GM19467 (cell line): Measurements from ENCODE around the gene BCAS4.

ENCODE experiments used
- ATAC-seq: cut with Tn5 transposase; IDR thresholded peaks from one replicate; pipeline ENCODE4 v1.9.1; 2021; ENCODE audit warnings: mild to moderate bottlenecking, moderate library complexity; ENCODE audit not compliant: unreplicated experiment

BCAS4 gene

DNA sequence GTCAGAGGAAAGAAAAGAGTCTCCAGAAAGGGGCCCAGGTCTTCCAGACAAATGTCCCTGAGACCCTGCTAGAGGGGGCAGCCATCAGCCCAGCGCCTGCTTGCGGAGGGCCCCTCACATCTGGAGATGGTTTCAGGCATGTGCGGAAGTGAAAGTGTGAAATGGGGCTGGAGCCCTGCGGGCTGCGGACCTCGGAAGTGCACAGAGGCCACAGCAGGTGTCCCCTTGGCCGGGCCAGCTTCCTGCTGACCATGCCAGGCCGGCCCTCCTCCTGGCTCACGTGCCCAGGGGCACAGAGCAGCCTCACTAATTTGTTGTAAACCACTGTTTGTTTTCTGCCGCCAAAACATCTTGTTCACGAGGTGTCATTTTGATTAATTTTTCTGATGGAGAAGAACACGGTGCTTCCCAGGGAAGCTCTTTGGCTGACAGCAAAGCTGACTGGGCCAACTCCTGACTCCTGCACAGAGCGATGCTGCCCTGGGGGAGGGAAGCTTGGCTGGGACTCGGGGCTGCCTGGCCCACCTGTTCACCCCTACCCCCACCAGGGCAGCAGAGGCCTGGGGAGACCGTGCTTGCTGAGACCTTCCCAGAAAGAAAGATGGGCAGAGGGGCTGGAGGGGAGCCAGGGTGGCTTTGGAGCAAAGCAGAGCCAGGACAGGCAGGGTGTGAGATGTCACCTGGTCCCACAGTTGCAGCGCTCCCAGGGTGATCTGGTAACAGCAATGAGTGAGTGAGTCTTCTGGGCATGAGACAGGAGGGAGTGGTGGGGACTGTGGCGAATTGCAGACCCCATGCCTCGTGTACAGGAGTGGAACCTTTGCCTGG lies 54.2 kb downstream of the BCAS4 start:
- ATAC-seq, result no peak

- ATAC-seq, result no peak
Measured at GRCh38 chr20:50850721-50851286, 55.9 kb downstream of the BCAS4 start.

GRCh38 chr20:50852085-50852484 lies 57.2 kb downstream of the BCAS4 start:
- no peak for ATAC-seq

DNA sequence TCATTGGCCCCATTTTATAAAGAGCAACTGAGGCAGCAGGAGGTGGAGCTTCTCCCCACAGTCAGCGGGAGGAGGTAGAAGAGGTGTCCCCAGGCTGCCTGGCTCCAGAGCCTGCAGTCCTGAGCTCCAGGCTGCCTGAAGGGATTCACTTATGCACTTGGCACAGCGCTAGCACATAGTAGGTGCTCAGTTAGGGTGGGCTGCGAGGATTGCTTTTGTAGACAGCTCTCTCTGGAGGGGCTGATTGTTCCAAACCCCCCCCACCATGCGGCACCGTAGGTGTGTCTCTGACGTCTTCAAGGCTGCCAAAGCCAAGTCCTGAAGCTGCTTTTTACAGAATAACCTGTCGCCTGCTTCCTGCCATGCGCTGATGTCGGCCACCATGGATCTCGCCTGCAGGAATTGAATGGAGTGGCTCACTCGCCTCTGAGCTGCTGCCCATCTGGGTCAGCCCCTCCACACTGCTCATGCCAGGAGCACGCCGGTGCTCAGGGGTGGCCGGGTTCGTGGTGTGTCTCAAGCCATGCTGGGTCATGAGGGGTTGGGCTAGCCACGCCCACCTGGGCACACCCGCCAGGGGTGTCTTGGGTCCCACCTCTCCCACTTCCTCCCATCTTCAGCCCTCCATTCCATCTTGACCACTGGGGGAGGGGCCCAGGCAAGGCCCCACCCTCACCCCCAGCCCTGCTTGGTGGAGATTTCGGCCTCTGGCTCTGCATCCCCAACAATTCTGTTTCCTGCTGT lies 59.8 kb downstream of the BCAS4 start:
- ATAC-seq, result no peak

DNA sequence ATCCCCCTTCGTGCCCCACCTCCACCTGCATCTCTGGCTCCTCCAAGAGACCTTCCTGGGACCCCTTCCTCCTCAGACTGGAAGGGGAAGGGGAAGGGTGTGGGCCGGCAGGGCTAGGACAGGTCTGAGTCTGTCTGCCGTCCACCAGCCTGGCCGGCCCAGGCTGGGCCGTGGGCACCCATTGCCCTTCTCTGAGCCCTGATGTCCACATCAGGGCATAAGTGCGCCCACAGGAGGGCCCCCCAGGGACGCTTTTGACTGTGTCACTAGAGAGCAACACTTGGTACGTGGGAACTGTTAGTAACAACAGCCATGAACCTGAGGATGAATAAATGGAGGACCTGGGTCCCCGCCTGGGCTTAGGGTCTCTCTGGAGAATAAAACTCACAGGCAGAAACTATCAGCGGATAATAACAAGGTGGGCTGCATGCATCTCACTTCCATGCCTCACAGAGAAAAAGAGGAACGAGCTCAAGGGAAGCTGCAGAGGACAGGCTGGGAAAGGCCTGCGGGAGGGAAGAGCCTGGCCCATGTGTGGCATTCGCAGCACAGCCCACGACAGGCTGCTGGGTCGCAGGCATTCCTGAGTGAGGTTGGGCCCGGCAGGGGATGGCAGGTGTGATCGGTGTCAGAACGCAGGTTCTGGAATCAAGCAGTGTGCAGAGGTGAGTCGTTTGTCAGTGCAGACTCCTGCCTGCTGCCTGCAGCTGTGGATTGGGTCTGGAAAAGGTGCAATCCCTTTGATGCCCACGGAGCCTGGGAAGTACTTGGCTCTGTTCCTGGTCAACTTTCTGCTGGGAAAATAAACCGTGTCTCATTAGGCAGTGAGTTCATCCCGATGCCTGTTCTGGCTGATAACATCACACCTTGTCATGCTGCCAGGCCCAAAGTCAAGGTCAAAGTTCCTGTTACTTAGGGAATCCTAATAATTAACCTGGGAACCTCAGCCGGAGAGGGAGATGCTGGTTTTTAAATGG lies 60.9 kb downstream of the BCAS4 start:
- ATAC-seq, result no peak

GRCh38 chr20:50856475-50857041 lies 61.7 kb downstream of the BCAS4 start:
- no peak for ATAC-seq

- no peak for ATAC-seq
Measured at GRCh38 chr20:50857348-50857747, 62.5 kb downstream of the BCAS4 start.

DNA sequence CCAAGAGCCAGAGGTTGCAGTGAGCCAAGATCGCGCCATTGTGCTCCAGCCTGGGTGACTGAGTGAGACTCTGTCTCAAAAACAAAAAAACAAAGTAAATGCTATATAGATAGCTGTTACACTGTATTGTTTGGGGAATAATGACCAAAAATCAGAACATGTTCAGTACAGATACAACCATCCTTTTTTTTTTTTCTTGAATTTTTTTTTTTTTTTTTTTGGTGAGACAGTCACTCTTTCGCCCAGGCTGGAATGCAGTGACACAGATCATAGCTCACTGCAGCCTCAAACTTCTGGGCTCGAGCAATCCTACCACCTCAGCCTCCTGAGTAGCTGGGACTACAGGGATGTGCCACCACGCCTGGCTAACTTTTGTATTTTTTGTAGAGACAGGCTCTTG lies 63.7 kb downstream of the BCAS4 start:
- no peak for ATAC-seq

- no peak for ATAC-seq
Measured at GRCh38 chr20:50859161-50859560, 64.3 kb downstream of the BCAS4 start.

DNA sequence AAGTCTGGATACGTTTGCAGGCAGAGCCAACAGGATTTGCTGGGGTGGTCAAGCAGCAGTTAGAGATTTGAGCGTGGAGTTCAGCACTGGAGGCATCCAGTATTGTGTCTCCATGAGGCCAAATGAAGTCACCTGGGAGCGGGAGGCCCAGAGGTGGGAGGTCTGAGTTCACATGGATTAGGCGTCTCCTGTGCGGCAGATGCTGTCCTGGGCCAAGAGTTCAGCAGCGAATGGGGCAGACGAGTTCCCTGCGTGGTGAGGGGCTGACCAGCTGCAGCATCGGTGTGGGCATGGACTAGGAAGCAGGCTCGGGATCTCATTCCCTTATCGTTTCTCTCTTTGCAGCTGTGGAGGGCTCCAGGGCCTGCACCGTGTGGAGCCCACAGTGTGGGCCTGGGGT lies 66.2 kb downstream of the BCAS4 start:
- ATAC-seq, result no peak

DNA sequence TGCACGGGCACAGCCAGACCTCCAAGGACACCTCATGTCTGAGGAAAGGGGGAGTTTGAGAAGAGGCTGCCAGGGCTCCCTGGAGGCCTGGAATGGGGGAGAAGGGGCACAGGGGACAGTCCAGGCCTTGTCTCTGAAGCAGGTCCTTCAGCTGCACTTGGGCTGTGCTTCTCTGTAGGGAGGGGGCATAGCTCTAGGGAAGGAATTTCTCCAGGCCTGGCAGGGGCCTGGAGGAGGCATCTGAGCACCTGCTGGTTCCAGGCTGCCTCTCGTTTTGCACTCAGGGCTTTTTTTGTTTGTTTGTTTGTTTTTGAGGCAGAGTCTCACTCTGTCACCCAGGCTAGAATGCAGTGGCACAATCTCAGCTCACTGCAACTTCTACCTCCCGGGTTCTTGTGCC lies 67.7 kb downstream of the BCAS4 start:
- no peak for ATAC-seq

DNA sequence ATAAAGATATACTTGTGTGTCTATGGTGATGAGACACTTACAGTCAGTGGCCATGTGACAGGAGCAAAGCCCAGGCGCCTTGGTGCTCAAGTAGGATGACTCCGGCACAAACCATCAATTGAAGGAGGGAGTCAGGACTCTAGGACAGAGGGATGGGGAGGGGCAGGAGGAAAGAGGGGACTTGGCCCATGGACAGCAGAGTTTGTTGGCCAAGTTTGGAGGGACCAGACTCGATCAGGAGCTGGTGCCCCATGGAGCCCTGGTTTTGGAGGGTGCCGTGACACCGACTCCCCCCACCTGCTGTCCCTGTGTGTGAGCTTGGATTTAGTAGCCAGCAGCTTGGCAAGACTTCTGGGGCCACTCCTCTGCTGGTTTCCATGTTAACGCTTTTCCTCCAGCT lies 70.3 kb downstream of the BCAS4 start:
- no peak for ATAC-seq

- ATAC-seq, result no peak
Measured at GRCh38 chr20:50865591-50865990, 70.7 kb downstream of the BCAS4 start.

DNA sequence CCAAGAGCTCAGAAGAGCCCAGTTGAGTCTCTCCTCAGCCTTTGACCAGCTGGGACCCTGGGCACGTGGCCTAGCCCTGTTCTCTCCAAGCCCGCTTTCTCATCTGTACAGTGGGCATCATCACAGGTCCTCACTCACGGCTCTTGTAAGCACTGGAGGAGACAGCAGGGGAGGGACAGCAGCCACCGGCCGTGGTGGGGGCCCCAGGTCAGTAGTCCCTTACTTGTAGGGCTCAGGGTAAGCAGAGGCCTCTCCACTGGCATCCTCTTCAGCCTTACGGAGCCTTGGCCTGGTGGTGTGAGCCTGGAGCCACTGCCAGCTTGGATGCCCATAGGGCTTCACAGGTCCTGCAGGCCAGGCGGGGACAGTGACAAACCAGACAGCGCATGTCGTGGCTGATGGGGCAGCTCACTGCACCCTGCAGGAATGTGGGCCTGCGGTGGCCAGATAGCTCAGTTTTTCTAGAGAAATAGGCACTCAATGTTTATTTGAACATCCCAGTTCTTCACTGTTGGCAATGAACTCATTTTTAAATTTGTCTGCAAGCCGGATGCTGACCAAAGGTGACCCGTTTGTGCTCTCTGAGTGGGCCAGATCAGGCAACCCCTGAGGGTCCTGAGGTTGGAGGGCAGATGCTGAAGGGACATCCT lies 71.3 kb downstream of the BCAS4 start:
- ATAC-seq, result no peak

GRCh38 chr20:50866831-50867230 lies 72.0 kb downstream of the BCAS4 start:
- no peak for ATAC-seq

DNA sequence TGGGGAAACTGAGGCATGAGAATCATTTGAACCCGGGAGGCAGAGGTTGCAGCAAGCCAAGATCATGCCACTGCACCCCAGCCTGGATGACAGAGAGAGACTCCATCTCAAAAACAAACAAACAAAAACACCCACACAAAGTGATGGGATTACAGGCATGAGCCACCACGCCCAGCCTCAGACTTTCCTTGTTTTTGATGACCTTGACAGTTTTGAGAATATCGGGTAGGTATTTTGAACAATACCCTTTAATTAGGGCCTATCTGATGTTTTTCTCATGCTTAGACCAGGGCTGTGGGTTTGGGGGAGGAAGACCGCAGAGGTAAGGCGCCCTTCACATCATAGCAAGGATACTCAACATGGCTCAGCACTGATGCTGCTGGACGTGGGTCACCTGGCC lies 72.9 kb downstream of the BCAS4 start:
- no peak for ATAC-seq

DNA sequence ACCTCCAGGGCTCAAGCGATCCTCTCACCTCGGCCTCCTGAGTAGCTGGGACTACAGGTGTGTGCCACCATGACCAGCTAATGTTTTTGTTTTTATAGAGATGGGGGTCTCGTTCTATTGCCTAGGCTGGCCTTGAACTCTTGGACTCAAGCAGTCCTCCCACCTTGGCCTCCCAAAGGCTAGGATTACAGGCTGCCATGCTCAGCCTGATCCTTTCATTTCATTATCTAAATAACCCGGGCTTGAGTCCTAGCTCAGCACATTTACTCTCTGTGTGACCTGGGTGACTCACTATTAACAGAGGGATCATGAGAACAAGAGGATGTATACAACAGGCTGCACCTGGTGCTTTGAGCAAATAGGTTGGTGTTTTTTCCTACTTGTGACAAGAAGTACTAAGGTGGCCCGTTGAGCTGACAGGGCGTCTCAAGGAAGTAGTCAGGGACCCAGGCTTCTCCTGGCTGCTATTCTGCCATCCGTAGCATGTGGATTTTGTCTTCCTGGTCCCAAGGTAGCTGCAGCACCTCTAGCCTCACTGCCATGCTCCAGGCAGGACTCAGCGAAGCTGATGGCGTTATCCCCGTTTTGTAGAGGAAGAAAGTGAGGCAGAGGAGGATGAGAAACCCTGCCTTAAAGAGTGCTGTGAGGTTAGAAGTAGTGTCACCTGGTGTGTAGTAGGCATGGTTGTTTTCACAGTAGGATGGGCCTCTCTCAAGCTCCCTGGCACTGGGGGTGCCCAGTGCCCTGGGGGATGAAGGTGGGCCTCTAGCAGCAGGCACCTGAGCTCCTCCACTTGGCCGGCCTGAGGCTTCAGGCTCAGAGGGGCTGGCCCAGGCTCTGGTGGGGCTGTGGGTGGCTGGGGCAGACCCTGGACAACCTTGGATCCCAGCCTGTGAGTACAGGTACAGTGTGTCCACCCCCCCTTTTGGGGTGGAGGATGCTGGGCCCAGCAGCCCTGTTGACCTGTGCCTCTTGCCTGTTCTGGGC lies 73.9 kb downstream of the BCAS4 start:
- no peak for ATAC-seq

GRCh38 chr20:50870561-50871161 lies 75.8 kb downstream of the BCAS4 start:
- no peak for ATAC-seq
